Ectodermal cell (in vitro differentiated cells): ENCODE results near the gene FNDC3A.
"Not testable (repeated sequence)": the region's sequence is repeated elsewhere in the genome, so short reads cannot be mapped to it uniquely, and the experiment has no call there.

Source experiments
- H3K27ac ChIP-seq: 2 replicates; pipeline ENCODE4 v1.7.0; 2013; ENCODE audit warnings: mild to moderate bottlenecking, low read depth, low read length; ENCODE audit not compliant: insufficient read depth, poor library complexity, severe bottlenecking
- H3K27me3 ChIP-seq: 2 replicates; pipeline ENCODE4 v1.7.0; 2013; ENCODE audit warnings: mild to moderate bottlenecking, low read length; ENCODE audit not compliant: insufficient read depth, control insufficient read depth, poor library complexity, severe bottlenecking
- H3K36me3 ChIP-seq: one replicate; pipeline ENCODE4 v1.7.0; 2013; ENCODE audit warnings: low read length; ENCODE audit not compliant: control insufficient read depth, insufficient read depth
- H3K4me1 ChIP-seq: one replicate; pipeline ENCODE4 v1.7.0; 2013; ENCODE audit warnings: low read length; ENCODE audit not compliant: control insufficient read depth, insufficient read depth
- H3K4me3 ChIP-seq: 2 replicates; pipeline ENCODE4 v1.7.0; 2013; ENCODE audit warnings: low read depth, low read length, control low read depth; ENCODE audit not compliant: insufficient read depth
- H3K9me3 ChIP-seq: 2 replicates; pipeline ENCODE4 v1.7.0; 2013; ENCODE audit warnings: mild to moderate bottlenecking, low read length, moderate library complexity; ENCODE audit not compliant: control insufficient read depth
- WGBS, 2 experiments: methylation state at CpG; one replicate each; pipeline ENCODE4 v1.1.7; 2013; ENCODE audit warnings: missing lambda C conversion rate in 2 of 2; 5-methylcytosine and 5-hydroxymethylcytosine counted together

FNDC3A gene

GRCh38 chr13:48998641-48999292 is 23.1 kb downstream of the FNDC3A start:
- WGBS, 2 experiments, result 71 to 76% methylated on average over 5 of the region's 5 CpGs
- no peaks in the 10 kb centered on the region for H3K27me3 ChIP-seq
- no peaks in the 10 kb centered on the region for H3K4me1 ChIP-seq
- no peak overlapping the region for H3K27ac ChIP-seq
- H3K9me3 ChIP-seq, result no peaks in the 10 kb centered on the region
- no peaks in the 10 kb centered on the region for H3K36me3 ChIP-seq
- H3K4me3 ChIP-seq, result no peak overlapping the region

GRCh38 chr13:49000247-49000646 is 24.5 kb downstream of the FNDC3A start:
- H3K4me3 ChIP-seq, result no peak overlapping the region
- no peaks in the 10 kb centered on the region for H3K9me3 ChIP-seq
- H3K27ac ChIP-seq, result no peak overlapping the region
- no peaks in the 10 kb centered on the region for H3K27me3 ChIP-seq
- H3K36me3 ChIP-seq, result no peaks in the 10 kb centered on the region
- no peaks in the 10 kb centered on the region for H3K4me1 ChIP-seq
- WGBS, 2 experiments, result 83 to 100% methylated on average over 1 of the region's 1 CpG

- H3K27ac ChIP-seq, H3K27me3 ChIP-seq, H3K36me3 ChIP-seq, H3K4me3 ChIP-seq, H3K4me1 ChIP-seq, H3K9me3 ChIP-seq: not testable (repeated sequence)
- 91 to 94% methylated on average over 28 of the region's 28 CpGs for WGBS, 2 experiments
Measured at GRCh38 chr13:49018986-49019635, 43.4 kb downstream of the FNDC3A start.

GRCh38 chr13:49020328-49020727 is 44.6 kb downstream of the FNDC3A start:
- Histone ChIP-seq H3K27ac (no peak overlapping the region), H3K9me3 (peaks cover 5% of the 10 kb centered on the region), H3K36me3 (no peaks in the 10 kb centered on the region), H3K4me3 (no peak overlapping the region), H3K4me1 (no peaks in the 10 kb centered on the region), H3K27me3 (no peaks in the 10 kb centered on the region)
- WGBS, 2 experiments, result 92 to 96% methylated on average over 2 of the region's 2 CpGs

GRCh38 chr13:49020940-49021553 is 45.3 kb downstream of the FNDC3A start:
- peaks cover 5% of the 10 kb centered on the region for H3K9me3 ChIP-seq
- H3K27me3 ChIP-seq, result no peaks in the 10 kb centered on the region
- no peaks in the 10 kb centered on the region for H3K36me3 ChIP-seq
- no peak overlapping the region for H3K27ac ChIP-seq
- H3K4me1 ChIP-seq, result no peaks in the 10 kb centered on the region
- WGBS, 2 experiments, result 74 to 77% methylated on average over 2 of the region's 2 CpGs
- H3K4me3 ChIP-seq, result no peak overlapping the region

- Histone ChIP-seq H3K27me3 (no peaks in the 10 kb centered on the region), H3K27ac (no peak overlapping the region), H3K9me3 (peaks cover 5% of the 10 kb centered on the region), H3K4me1 (no peaks in the 10 kb centered on the region), H3K36me3 (no peaks in the 10 kb centered on the region), H3K4me3 (no peak overlapping the region)
- WGBS, 2 experiments, result 86 to 95% methylated on average over 1 of the region's 1 CpG
Measured at GRCh38 chr13:49021953-49022352, 46.2 kb downstream of the FNDC3A start.

- 89 to 95% methylated on average over 1 to 2 of the region's 2 CpGs for WGBS, 2 experiments
- H3K4me3 ChIP-seq, result no peak overlapping the region
Measured at GRCh38 chr13:49022472-49023144, 46.9 kb downstream of the FNDC3A start.

GRCh38 chr13:49023431-49023830 is 47.7 kb downstream of the FNDC3A start:
- no peaks in the 10 kb centered on the region for H3K27me3 ChIP-seq
- peaks cover 5% of the 10 kb centered on the region for H3K9me3 ChIP-seq
- H3K27ac ChIP-seq, result no peak overlapping the region
- no peaks in the 10 kb centered on the region for H3K36me3 ChIP-seq
- no peak overlapping the region for H3K4me3 ChIP-seq
- H3K4me1 ChIP-seq, result no peaks in the 10 kb centered on the region

More at GRCh38 chr13:49022472-49023144, 46.9 kb downstream of the FNDC3A start:
- Histone ChIP-seq H3K27me3 (no peaks in the 10 kb centered on the region), H3K9me3 (peaks cover 5% of the 10 kb centered on the region), H3K36me3 (no peaks in the 10 kb centered on the region), H3K4me1 (no peaks in the 10 kb centered on the region), H3K27ac (no peak overlapping the region)

- Histone ChIP-seq H3K36me3 (no peaks in the 10 kb centered on the region), H3K4me1 (no peaks in the 10 kb centered on the region), H3K9me3 (peaks cover 2% of the 10 kb centered on the region), H3K4me3 (no peak overlapping the region), H3K27ac (no peak overlapping the region), H3K27me3 (no peaks in the 10 kb centered on the region)
- 20 to 38% methylated on average over 1 of the region's 1 CpG for WGBS, 2 experiments
Measured at GRCh38 chr13:49026851-49027250, 51.1 kb downstream of the FNDC3A start.

- Histone ChIP-seq H3K36me3 (no peaks in the 10 kb centered on the region), H3K4me1 (no peaks in the 10 kb centered on the region), H3K27me3 (no peaks in the 10 kb centered on the region), H3K4me3 (no peak overlapping the region), H3K27ac (no peak overlapping the region), H3K9me3 (no peaks in the 10 kb centered on the region)
- 80 to 100% methylated on average over 1 to 2 of the region's 2 CpGs for WGBS, 2 experiments
Measured at GRCh38 chr13:49029570-49029969, 53.9 kb downstream of the FNDC3A start.
